GM12892 (cell line): ENCODE measurements around the gene NFKBIB.

Source experiments
- DNase-seq: peaks from one replicate; pipeline ENCODE4 v3.0.0; 2011; ENCODE audit not compliant: insufficient read length
- FAIRE-seq: peaks from 2 replicates; lab custom pipeline; 2011; peaks lifted over from hg19 to GRCh38; lab: Jason Lieb, UNC
- POLR2A ChIP-seq: IDR thresholded peaks from 2 replicates; pipeline ENCODE4 v1.6.1; 2011; ENCODE audit warnings: low read depth, low read length, control low read depth
- POLR2AphosphoS5 ChIP-seq: IDR thresholded peaks from 2 replicates; pipeline ENCODE4 v1.6.1; 2011; ENCODE audit warnings: low read depth, low read length, control low read depth
- TAF1 ChIP-seq: IDR thresholded peaks from 2 replicates; pipeline ENCODE4 v1.6.1; 2011; ENCODE audit warnings: low read depth, mild to moderate bottlenecking, control low read depth, low read length, borderline replicate concordance

Gene NFKBIB

DNA sequence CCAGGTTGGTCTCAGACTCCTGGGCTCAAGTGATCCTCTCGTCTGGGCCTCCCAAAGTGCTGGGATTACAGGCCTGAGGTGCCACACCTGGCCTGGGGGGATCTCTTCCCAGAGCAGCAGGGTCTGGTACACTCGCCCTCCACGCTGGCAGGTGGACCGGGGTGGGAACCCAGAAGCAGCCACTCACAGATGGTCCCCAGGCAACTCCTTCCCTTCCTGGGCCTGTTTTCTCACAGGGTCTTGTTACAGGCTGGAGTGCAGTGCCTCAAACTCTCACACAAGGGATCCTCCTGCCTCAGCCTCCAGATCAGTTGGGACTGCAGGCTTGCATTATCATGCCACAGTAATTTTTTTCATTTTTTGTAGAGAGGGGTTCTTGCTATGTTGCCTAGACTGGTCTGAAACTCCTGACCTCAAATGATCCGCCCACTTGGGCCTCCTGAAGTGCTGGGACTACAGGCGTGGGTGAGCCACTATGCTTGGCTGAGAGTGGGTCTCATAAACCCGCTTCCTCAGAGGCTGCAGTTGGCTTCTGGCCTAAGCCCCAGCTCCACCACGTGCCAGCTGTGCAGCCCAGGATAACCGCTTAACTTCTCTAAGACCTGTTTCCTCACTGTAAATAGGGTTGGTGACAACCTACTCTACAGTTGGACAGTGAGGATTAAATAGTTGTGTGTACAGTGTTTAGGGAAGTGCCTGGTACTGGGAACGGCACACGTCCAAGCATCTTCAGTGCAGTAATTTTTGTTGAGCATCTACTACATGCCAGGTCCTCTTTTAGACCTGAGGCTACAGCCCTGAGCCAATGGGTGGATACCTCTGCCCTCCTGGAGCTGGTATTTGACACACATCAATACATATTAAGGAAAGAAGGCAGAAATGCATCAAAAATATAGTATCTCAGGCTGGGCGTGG is 13.1 kb downstream of the NFKBIB start:
- peak; percentile 72 for FAIRE-seq
- TF ChIP-seq TAF1 (no peak), POLR2AphosphoS5 (no peak), POLR2A (no peak)

DNA sequence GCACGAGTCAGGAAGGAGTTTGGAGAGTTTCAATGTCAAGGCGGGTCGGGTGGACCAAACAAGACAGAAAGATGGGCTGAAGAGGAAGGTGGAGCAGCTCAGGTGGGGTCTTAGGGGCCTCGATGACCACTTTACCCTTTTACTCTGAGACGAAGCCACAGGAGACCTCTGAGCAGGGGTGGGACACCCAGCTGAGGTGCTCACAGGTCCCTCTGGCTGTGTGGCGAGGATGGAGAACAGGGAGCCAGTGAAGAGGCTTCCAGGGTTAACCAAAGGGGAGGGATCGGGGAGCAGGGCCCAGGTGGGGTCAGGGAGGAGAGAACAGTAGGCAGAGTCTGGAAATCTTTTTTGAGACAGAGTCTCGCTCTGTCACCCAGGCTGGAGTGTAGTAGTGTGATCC is 14.2 kb downstream of the NFKBIB start:
- no peak for DNase-seq
- FAIRE-seq = no peak
- TF ChIP-seq POLR2AphosphoS5 (no peak), POLR2A (no peak), TAF1 (no peak)

More for the DNA sequence above, 13.1 kb downstream of the NFKBIB start:
- DNase-seq = peak; percentile 21

DNA sequence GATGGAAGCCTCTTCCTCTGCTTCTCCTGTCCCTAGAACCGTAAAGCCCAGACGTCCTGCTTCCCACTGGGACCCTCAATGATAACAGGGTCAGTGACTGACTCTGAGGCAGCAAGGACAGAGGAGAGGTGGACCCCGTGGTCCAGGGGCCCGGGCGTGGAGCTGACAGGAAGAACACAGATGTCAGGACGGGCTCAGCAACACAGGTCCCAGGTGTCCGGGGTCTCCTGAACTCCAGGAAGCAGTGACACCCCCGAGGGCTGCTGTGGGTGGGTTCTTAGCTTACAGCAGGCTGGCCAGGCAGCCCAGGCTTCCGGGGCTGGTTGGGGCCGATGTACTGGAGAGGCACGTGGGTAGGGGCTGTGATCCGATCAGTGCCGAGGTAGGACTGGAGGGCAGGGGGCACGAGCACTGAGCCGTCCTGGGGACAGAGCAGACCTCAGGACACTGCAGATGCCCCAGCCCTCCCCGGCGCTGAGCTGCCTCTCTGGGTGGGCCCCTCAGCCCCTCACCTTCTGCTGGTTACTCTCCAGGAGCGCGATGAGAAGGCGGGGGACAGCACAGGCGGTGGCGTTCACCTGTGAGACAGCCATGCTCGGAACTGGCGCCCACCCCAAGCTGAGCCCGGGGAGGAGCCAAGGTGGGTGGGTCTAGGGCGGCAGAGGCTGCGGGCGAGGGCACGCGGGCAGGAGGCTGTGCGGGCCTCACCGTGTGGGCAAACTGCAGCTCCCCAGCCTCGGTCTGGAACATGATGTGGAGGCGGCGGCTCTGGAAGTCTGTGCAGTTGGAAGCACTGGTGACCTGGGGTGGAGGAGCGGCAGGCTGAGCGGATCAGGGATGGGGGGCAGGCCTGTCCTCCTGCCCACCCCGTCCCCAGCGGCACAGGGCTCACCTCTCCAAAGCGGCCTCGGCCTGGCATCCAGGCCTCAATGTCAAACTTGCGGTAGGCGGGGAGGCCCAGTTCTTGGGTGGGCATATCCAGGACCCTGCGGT is 15.9 kb downstream of the NFKBIB start:
- FAIRE-seq = no peak
- no peak for TF ChIP-seq TAF1
- no peak for TF ChIP-seq POLR2A
- no peak for TF ChIP-seq POLR2AphosphoS5
- no peak for DNase-seq

DNA sequence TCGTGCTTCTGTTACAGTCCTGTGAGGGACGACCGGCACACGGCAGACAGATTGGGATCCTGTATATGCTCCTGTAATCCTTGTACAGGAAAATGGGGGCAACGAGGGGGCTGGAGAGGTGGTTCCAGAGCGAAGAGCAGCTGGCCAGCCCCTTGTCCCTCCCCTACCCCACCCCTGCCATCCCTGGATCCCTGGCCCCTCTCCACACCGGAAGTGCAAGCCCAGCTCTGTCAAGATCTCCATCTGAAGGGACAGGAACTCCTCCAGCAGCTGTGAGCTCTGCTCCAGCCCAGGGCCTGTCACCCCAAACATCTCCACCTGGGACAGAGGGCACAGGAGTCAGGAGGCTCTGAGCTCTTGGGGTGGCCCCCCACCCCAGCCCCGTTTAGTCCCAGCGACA is 17.7 kb downstream of the NFKBIB start:
- peak; percentile 15 for DNase-seq
- TF ChIP-seq POLR2A (no peak), POLR2AphosphoS5 (no peak), TAF1 (no peak)
- no peak for FAIRE-seq

DNA sequence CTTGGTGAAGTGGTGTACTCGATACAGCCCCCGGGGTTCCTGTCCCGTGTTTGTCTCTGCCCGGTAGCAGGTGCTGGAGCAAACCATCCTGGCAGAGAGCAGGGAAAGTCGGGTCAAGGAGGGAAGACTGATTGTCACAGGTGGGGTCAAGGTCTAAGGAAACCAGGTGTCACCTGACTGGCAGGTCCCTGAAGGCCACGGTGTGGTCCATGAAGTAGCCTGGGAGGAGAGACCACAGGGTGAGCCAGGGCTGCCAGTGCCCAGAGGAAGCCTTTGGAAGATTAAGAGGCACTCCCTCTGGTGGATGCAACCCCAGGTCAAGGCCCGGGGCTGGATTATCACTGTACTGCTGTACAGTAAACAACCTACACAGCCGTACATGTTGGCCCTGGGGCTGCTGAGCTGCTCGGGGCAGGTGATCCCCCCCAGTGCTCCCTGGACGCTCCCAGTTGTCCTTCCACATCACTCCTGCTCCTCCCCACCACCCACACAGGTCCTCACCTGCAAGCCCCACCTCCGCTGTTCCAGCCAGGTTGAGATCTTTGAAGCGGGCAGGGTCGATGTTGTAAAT is 18.2 kb downstream of the NFKBIB start:
- TF ChIP-seq POLR2AphosphoS5 (no peak), TAF1 (no peak), POLR2A (no peak)
- FAIRE-seq (no peak), DNase-seq (peak; percentile 13)

DNA sequence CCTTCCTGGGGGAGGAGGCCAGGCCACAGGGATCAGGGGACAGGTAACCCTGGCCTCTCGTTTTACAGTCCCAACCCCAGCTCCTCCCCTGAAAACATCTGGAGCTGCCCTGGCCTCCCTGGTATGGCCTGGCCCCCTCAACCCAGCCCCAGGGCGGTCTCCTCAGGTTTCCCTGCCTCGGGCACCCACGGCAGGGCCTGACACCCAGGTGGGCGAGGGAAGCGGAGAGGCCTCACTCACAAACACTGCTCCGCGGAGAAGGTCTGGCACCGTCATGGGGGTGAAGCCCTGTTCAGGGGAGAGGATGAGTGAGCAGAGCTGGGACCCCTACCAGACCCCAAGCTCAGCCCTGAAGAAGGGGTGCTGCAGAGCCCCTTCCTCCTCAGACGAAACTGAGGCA is 18.8 kb downstream of the NFKBIB start:
- TF ChIP-seq POLR2AphosphoS5 (no peak), POLR2A (no peak), TAF1 (no peak)
- FAIRE-seq (no peak), DNase-seq (peak; percentile 13)

DNA sequence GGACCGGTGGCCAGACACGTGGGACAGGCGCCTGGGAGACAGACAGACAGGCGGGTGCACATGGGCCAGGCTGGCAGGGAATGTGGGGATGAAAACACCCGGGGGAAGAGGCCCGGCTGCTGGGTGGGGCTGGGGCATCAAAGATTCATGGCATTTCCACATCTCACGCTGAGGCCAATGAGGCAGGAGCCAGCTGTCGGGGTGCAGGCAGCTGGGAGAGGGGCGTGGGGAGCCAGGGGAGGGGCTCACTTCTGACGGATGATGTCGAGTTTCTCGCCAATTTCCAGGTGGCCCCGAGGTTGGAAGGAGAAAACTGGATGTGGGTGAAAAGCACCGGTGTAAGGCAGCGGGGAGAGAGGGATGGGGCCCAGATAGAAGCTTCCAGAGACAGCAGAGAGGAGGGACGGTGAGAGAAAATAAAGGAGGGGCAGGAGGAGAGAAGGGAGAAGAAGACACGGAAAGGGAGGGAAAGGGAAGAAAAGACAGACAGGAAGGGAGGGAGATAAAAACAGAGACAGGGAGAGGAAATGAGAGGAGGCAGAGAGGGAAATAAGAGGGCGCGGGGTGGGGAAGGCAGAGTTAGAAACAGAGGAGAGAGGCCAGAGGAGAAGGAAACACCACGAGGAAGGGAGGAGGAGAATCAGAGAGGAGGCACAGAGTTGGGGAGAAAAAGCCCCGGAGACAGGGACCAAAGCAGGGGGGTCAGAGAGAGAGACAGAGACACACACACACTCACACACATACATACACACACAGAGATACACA is 20.2 kb downstream of the NFKBIB start:
- no peak for FAIRE-seq
- DNase-seq = no peak
- TF ChIP-seq POLR2A (no peak), TAF1 (no peak), POLR2AphosphoS5 (no peak)

DNA sequence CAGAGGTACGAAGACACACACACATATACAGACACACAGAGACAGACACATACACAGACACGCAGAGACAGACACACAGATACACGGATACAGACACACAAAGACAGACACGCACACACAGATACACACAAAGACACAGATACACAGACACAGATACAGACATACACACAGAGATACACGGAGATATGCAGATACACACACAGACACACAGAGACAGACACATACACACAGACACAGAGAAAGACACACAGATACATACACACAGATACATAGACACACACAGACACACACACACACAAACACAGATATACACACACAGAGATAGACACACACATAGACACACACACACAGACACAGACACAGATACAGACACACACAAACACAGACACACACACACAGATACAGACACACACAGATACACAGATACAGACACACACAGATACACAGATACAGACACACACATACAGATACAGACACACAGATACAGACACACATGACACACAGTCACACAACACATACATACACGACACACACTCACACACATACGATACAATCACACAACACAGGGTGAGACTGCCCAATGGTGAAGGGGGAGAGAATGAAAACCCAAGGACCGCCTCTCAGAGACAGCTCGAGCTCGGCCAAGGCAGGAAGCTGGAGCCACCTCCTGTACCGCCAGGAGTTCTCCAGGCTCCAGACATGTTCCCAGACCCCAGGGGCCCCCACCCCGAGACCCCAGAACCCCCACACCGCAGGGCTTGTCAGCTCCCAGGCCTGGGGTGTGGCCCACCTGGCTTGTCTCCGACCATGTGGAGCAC is 21.0 kb downstream of the NFKBIB start:
- FAIRE-seq = no peak
- TF ChIP-seq POLR2AphosphoS5 = no peak; the same call in none of the 2 replicates
- TF ChIP-seq POLR2A = peak; percentile 37; the same call in 1 of the 2 replicates
- no peak for DNase-seq

DNA sequence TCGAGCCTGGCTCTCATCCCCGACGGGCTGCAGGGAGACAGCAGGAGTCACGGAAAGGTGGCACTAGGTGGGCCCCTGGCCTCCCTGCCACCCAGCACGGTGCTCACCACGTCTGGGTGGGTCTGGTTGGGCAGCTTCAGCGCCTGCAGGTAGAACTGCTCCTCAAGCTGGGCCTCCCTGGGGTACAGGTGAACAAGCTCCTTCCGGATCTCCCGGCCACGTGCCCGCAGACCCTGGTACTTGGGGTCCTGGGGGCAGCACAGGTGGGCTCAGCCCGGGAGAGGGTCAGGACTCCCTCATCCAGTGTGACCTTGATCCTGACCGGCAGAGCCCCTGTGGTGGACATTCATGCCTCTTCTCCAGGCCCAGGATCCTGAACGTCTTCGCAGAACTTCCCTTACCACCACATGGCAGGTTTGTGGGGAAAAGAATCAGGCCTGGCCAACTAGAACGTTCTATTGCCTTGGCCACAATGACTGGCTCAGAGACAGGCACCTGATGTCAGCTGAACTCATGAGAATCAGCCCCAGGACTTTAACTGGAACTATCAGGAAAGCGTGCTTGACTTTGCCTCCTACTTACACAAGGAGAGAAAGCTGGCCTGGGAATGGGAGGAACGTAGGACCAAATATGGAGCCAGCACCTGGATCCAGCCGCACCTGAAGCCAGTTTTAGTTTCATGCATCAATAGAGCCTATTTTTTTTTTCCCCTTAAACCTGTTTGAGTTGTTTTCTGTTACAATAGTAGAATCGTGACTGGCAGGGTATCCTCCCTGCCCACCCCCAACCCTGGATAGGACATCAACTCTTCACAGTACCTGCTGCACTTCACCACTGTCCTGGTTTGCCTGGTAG is 21.9 kb downstream of the NFKBIB start:
- TF ChIP-seq POLR2AphosphoS5 (no peak), TAF1 (no peak), POLR2A (peak; percentile 27; the same call in 1 of the 2 replicates)
- DNase-seq (no peak), FAIRE-seq (no peak)
